ENCODE results near the gene DNAH17. TPM values are rescaled to one million over a fixed set of nuclear protein-coding genes. Genes with fewer than 3 reads are reported as not detected.

The DNAH17 gene
- total RNA-seq, 1 experiment from 2014 or later, result 0.69 TPM

- ChIA-PET CTCF (no interaction called here), RAD21 (ENCODE audit: low non-redundant PET in 1 of 2, low total read pairs in 2 of 2, uncharacterized antibody in 2 of 2, unreplicated experiment in 2 of 2) (no interaction called here), POLR2A (no interaction called here)
- Histone ChIP-seq H4K20me1 (ENCODE audit: insufficient read depth) (no peaks in the 10 kb centered on the region), H3K79me2 (ENCODE audit: insufficient read depth, low read length) (no peaks in the 10 kb centered on the region), H3K27me3 (ENCODE audit: insufficient read depth, low read length) (0 out of 2 replicates have a peak, but pooled peaks cover 6% of the 10 kb centered on the region), H3K9ac (ENCODE audit: low read length) (no peak overlapping the region), H3K9me3 (ENCODE audit: control insufficient read depth in 1 of 2, insufficient read depth in 1 of 2, low read depth in 1 of 2, low read length in 2 of 2) (no peaks in the 10 kb centered on the region), H3K9me2 (ENCODE audit: insufficient read depth) (no peaks in the 10 kb centered on the region), H3K4me3 (replicated peaks in 1 of 2; ENCODE audit: low read depth in 1 of 2, low read length in 2 of 2) (no peak overlapping the region), H3K4me1 (ENCODE audit: control insufficient read depth in 1 of 2, insufficient read depth in 2 of 2, low read length in 2 of 2) (0 out of 4 replicates have a peak, but pooled peaks cover 0 to 3% of the 10 kb centered on the region in 2 experiments), H3K36me3 (ENCODE audit: control insufficient read depth in 1 of 2, insufficient read depth in 2 of 2, low read length in 2 of 2) (no peaks in the 10 kb centered on the region), H3K4me2 (ENCODE audit: low read length) (no peak overlapping the region), H3K27ac (ENCODE audit: low read depth, low read length) (no peak overlapping the region), H2AFZ (ENCODE audit: low read depth, low read length, poor library complexity, severe bottlenecking) (no peak overlapping the region)
- no peak for ATAC-seq
- intact Hi-C loops (cut with micrococcal nuclease), result no loop called here
- DNase-seq (ENCODE audit: low read depth, low spot score), result no peak
- BruUV-seq (replicated peaks), result no TSS peak
- no peak for TF ChIP-seq SRF (IDR thresholded peaks at IDR 0.05; ENCODE audit: low read depth)
- TF ChIP-seq SIN3A (IDR thresholded peaks at IDR 0.05; ENCODE audit: low read depth), result no peak
- no peak for TF ChIP-seq JUND (IDR thresholded peaks at IDR 0.05)
- no peak for TF ChIP-seq EZH2phosphoT487 (IDR thresholded peaks at IDR 0.05; ENCODE audit: borderline replicate concordance)
- no peak for TF ChIP-seq ZFX (IDR thresholded peaks at IDR 0.05)
- no peak for TF ChIP-seq EGR1 (IDR thresholded peaks at IDR 0.05; ENCODE audit: low read depth)
- TF ChIP-seq TCF7L2 (IDR thresholded peaks at IDR 0.05; ENCODE audit: borderline replicate concordance, extremely low read depth, insufficient read depth, insufficient read length), result no peak
- no peak for TF ChIP-seq RAD21 (IDR thresholded peaks at IDR 0.05; ENCODE audit: low read depth)
- no peak for TF ChIP-seq POLR2AphosphoS5 (IDR thresholded peaks at IDR 0.05; ENCODE audit: low read depth, low read length)
Measured at GRCh38 chr17:78585006-78585630, 7.9 kb upstream of the DNAH17 start.

GRCh38 chr17:78583091-78583490 lies 5.9 kb upstream of the DNAH17 start:
- RAD21 ChIA-PET (ENCODE audit: low non-redundant PET in 1 of 2, low total read pairs in 2 of 2, uncharacterized antibody in 2 of 2, unreplicated experiment in 2 of 2), result interaction anchor here in 1 of 2 experiments (0.6 kb wide), 1 partner anchor 111 kb away, joined by 5 read pairs; no protein-coding TSS in a partner anchor
- DNase-seq (ENCODE audit: low read depth, low spot score) (peak; percentile 44), ATAC-seq (peak; percentile 97)
- H3K9ac ChIP-seq (ENCODE audit: low read length), result no peak overlapping the region
- BruUV-seq (replicated peaks), result no TSS peak
- H3K9me2 ChIP-seq (ENCODE audit: insufficient read depth), result no peaks in the 10 kb centered on the region
- H3K4me2 ChIP-seq (ENCODE audit: low read length), result no peak overlapping the region
- no peaks in the 10 kb centered on the region for H3K79me2 ChIP-seq (ENCODE audit: insufficient read depth, low read length)
- 0 out of 2 replicates have a peak, but pooled peaks cover 6% of the 10 kb centered on the region for H3K27me3 ChIP-seq (ENCODE audit: insufficient read depth, low read length)
- H3K4me1 ChIP-seq (ENCODE audit: control insufficient read depth in 1 of 2, insufficient read depth in 2 of 2, low read length in 2 of 2), result 0 out of 4 replicates have a peak, but pooled peaks cover 0 to 3% of the 10 kb centered on the region in 2 experiments
- POLR2A ChIA-PET, result interaction anchor here (0.5 kb wide), 1 partner anchor 189 kb away, joined by 4 read pairs; no protein-coding TSS in a partner anchor
- H4K20me1 ChIP-seq (ENCODE audit: insufficient read depth), result no peaks in the 10 kb centered on the region
- no peak overlapping the region for H3K27ac ChIP-seq (ENCODE audit: low read depth, low read length)
- TF ChIP-seq EGR1 (IDR thresholded peaks at IDR 0.05; ENCODE audit: low read depth) (no peak), YY1 (IDR thresholded peaks at IDR 0.05; ENCODE audit: extremely low read depth, insufficient replicate concordance, low read depth, low read length) (peak; percentile 25), POLR2AphosphoS5 (IDR thresholded peaks at IDR 0.05; ENCODE audit: low read depth, low read length) (no peak), SIN3A (IDR thresholded peaks at IDR 0.05; ENCODE audit: low read depth) (no peak)
- CTCF ChIA-PET, result no interaction called here
- H3K9me3 ChIP-seq (ENCODE audit: control insufficient read depth in 1 of 2, insufficient read depth in 1 of 2, low read depth in 1 of 2, low read length in 2 of 2), result no peaks in the 10 kb centered on the region
- intact Hi-C loops (cut with micrococcal nuclease), result no loop called here
- peak overlapping the region; percentile 62 for H2AFZ ChIP-seq (ENCODE audit: low read depth, low read length, poor library complexity, severe bottlenecking)
- H3K36me3 ChIP-seq (ENCODE audit: control insufficient read depth in 1 of 2, insufficient read depth in 2 of 2, low read length in 2 of 2), result no peaks in the 10 kb centered on the region
- H3K4me3 ChIP-seq (replicated peaks in 1 of 2; ENCODE audit: low read depth in 1 of 2, low read length in 2 of 2), result no peak overlapping the region

Data from HCT116 (cell line).